ENCODE measurements around the gene SLC25A22.

DNA sequence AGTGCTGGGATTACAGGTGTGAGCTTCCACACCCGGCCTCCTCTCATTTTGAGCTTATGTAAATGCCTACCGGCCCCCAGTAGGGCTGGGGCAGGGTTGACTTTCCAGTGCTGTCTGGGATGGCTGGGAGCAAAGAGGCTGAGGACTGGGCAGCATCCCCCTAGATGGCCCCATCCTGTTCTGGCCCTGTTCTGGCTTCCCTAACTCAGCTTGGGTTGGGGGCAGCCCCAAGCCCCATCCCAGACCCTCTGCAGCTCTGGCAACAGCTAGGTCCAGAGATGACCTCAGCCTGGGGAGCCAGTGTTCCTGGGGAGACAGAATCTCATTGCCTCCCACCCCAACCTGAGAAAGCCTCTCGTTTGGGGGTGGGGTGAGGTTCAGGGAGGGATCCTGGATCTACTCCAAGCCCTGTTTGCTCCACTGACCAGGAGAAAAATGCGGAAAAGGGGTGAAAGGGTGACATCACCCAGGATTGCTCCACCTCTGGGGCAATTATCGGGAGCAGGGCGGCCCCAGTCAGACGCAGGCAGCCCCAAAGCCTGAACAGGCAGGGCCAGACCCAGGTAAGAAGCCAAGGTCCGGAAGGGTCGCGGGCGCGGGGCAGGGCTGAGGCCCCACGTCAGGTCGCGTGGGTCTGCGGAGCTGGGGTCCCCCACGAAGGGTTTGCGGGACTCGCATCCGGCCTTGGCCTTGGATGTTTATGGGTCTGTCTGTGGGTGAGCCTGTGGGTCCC, 20.5 kb upstream of the SLC25A22 start, which contains the start of gene PNPLA2:
- TF ChIP-seq CTCF (IDR thresholded peaks at IDR 0.05 in 8 of 11, conservative IDR thresholded peaks at IDR 0.05 in 3 of 11) (no peak), POLR2A (IDR thresholded peaks at IDR 0.05) (no peak)

Measured in spleen (tissue), 7 donors.